Testis (tissue), 2 donors: Measurements from ENCODE around the gene NEURL1B.

Experiments
- CTCF ChIP-seq, 3 experiments: fragments of 450-650 bp in 2 of 3; fragments of 200-600 bp in 1 of 3; sonication (generic) in 1 of 3; IDR thresholded peaks; one replicate each; pipeline ENCODE4 v1.5.1; 2016 to 2019; ENCODE audit warnings: antibody characterized with exemption in 3 of 3, mild to moderate bottlenecking in 2 of 3, moderate library complexity in 1 of 3
- POLR2A ChIP-seq: fragments of 450-650 bp; IDR thresholded peaks from one replicate; pipeline ENCODE4 v1.6.1; 2017; ENCODE audit warnings: antibody characterized with exemption, mild to moderate bottlenecking, moderate library complexity

GRCh38 chr5:172694541-172694940, 53.5 kb downstream of the NEURL1B start:
- TF ChIP-seq CTCF (IDR thresholded peaks at IDR 0.05) (no peak), POLR2A (no peak)
